ENCODE data around the gene GRB7. TPM values are rescaled to one million over a fixed set of nuclear protein-coding genes. Genes with fewer than 3 reads are reported as not detected.

The GRB7 gene
- total RNA-seq, 2 experiments from 2014 or later, result not detected

Small RNAs within 50 kb of the gene (microRNA-seq; reads per million reads assigned to microRNA genes)
- 0.51 reads per million for gene MIR4728 (ENCODE audit: borderline microRNAs expressed)

Other genes starting within 250 kb of the GRB7 start
- not detected for gene NEUROD2, start 130.0 kb upstream of the GRB7 start, total RNA-seq
- not detected for gene PPP1R1B, start 111.0 kb upstream of the GRB7 start, total RNA-seq
- gene STARD3, start 100.8 kb upstream of the GRB7 start, total RNA-seq, result 100 to 1,000 TPM; 102 to 118 TPM
- 1 to 10 TPM; 4.2 to 5.2 TPM for gene TCAP, start 72.6 kb upstream of the GRB7 start, total RNA-seq
- gene PNMT, start 69.5 kb upstream of the GRB7 start, total RNA-seq, result under 1 TPM in 1 of 2 experiments, not detected in 1; 0.43 TPM
- 10 to 100 TPM; 20.9 to 22.6 TPM for gene PGAP3, start 49.9 kb upstream of the GRB7 start, total RNA-seq
- 1 to 10 TPM; 2.6 to 2.9 TPM for gene ERBB2, start 37.9 kb upstream of the GRB7 start, total RNA-seq
- gene MIEN1, start 7.4 kb upstream of the GRB7 start, total RNA-seq, result 10 to 100 TPM; 29.5 to 30.1 TPM
- 10 to 100 TPM; 57.3 to 59.8 TPM for gene IKZF3, start 126.4 kb downstream of the GRB7 start, total RNA-seq
- gene ZPBP2, start 130.3 kb downstream of the GRB7 start, total RNA-seq, result not detected
- 10 to 100 TPM; 25.3 to 25.4 TPM for gene GSDMB, start 180.7 kb downstream of the GRB7 start, total RNA-seq
- 100 to 1,000 TPM; 136 to 140 TPM for gene ORMDL3, start 189.7 kb downstream of the GRB7 start, total RNA-seq
- not detected for gene LRRC3C, start 189.8 kb downstream of the GRB7 start, total RNA-seq
- under 1 TPM; 0.41 to 0.78 TPM for gene GSDMA, start 225.1 kb downstream of the GRB7 start, total RNA-seq
- gene PSMD3, start 242.9 kb downstream of the GRB7 start, total RNA-seq, result 10 to 100 TPM; 66.9 to 68.8 TPM

Data from CD8-positive, alpha-beta T cell (primary cell).